Activated T-helper 1 cell treated with anti-CD3 and anti-CD28 coated beads, Interleukin-12 subunit alpha, Interleukin-12 subunit beta, Interleukin-2, Interleukin-4 antibody, amounts not matched to agents 30 ng/mL and 10 ng/mL and 1 ng/mL, durations not matched to agents 14 hours and 24 hours and 36 hours (primary cell): Measurements from ENCODE around the gene MAN1B1. TPM values are rescaled to one million over a fixed set of nuclear protein-coding genes. Genes with fewer than 3 reads are reported as not detected.

Source experiments
- DNase-seq: peaks from one replicate; pipeline ENCODE4 v3.0.0; 2021; ENCODE audit warnings: low spot score
- H3K27ac Mint-ChIP-seq: one replicate; pipeline ENCODE4 v1.8.0; 2021; ENCODE audit warnings: mild to moderate bottlenecking, mixed read lengths
- H3K27me3 Mint-ChIP-seq: one replicate; pipeline ENCODE4 v1.8.0; 2022; ENCODE audit warnings: mild to moderate bottlenecking, moderate library complexity, mixed read lengths; ENCODE audit not compliant: insufficient read depth
- H3K36me3 Mint-ChIP-seq: one replicate; pipeline ENCODE4 v1.8.0; 2021; ENCODE audit warnings: low read depth, mixed read lengths
- H3K4me1 Mint-ChIP-seq: one replicate; pipeline ENCODE4 v1.8.0; 2021; ENCODE audit warnings: low read depth, mixed read lengths
- H3K4me3 Mint-ChIP-seq: one replicate; pipeline ENCODE4 v1.8.0; 2021; ENCODE audit warnings: mild to moderate bottlenecking, moderate library complexity, mixed read lengths
- H3K9me3 Mint-ChIP-seq: one replicate; pipeline ENCODE4 v1.8.0; 2021; ENCODE audit warnings: mixed read lengths
- intact Hi-C: fragments of 100-400 bp; cut with micrococcal nuclease; formaldehyde crosslinking; loops from one replicate; pipeline ENCODE4 v1.15.1; 2024
- total RNA-seq: library from RNA; stranded (reverse); gene quantifications from 2 replicates; pipeline ENCODE4 v1.2.3, GENCODE V29; 2022

MAN1B1 gene
- total RNA-seq, 1 donor from 2014 or later, result 53.6 TPM

GRCh38 chr9:137149363-137149762, 62.6 kb downstream of the MAN1B1 start:
- Mint-ChIP-seq H3K9me3 (no peaks in the 10 kb centered on the region), H3K4me1 (peaks cover 4% of the 10 kb centered on the region), H3K27ac (no peak overlapping the region), H3K4me3 (no peak overlapping the region), H3K27me3 (peaks cover 2% of the 10 kb centered on the region), H3K36me3 (no peaks in the 10 kb centered on the region)
- no peak for DNase-seq
- intact Hi-C loops, result no loop called here

DNA sequence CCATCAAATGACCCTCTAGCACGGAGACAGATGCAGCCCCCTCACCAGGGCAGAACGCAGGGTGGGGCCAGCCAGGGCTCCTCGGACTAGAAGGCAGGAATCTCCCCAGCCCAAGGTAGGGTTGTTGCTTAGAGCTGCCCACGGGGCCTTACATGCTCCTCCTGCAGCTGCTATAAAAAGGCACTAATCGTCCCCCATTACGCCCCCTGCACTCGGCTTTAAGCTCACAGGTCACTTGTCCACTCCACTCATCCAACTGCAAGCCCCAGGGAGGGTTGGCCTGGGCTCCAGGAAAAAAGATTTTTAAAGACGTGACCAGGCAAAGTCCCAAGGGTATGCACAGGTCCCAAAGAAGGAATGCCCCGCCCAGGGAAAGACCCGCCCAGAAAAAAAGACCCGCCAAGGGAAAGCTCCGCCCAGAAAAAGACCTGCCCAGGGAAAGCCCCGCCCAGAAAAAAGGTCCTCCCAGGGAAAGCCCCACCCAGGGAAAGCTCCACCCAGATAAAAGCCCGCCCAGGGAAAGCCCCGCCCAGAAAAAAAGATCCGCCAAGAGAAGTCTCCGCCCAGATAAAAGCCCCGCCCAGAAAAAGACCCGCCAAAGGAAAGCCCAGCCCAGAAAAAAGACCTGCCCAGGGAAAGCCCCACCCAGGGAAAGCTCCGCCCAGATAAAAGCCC, 63.3 kb downstream of the MAN1B1 start:
- Mint-ChIP-seq H3K9me3 (no peaks in the 10 kb centered on the region), H3K36me3 (no peaks in the 10 kb centered on the region), H3K27ac (no peak overlapping the region), H3K27me3 (peaks cover 2% of the 10 kb centered on the region), H3K4me1 (peaks cover 4% of the 10 kb centered on the region), H3K4me3 (no peak overlapping the region)
- no peak for DNase-seq
- intact Hi-C loops, result loop anchor here (2.0 to 10.0 kb wide), 5 partner anchors 55 to 402 kb away; partner anchors contain the start of genes ABCA2, MRPL41, NDOR1 and PNPLA7

DNA sequence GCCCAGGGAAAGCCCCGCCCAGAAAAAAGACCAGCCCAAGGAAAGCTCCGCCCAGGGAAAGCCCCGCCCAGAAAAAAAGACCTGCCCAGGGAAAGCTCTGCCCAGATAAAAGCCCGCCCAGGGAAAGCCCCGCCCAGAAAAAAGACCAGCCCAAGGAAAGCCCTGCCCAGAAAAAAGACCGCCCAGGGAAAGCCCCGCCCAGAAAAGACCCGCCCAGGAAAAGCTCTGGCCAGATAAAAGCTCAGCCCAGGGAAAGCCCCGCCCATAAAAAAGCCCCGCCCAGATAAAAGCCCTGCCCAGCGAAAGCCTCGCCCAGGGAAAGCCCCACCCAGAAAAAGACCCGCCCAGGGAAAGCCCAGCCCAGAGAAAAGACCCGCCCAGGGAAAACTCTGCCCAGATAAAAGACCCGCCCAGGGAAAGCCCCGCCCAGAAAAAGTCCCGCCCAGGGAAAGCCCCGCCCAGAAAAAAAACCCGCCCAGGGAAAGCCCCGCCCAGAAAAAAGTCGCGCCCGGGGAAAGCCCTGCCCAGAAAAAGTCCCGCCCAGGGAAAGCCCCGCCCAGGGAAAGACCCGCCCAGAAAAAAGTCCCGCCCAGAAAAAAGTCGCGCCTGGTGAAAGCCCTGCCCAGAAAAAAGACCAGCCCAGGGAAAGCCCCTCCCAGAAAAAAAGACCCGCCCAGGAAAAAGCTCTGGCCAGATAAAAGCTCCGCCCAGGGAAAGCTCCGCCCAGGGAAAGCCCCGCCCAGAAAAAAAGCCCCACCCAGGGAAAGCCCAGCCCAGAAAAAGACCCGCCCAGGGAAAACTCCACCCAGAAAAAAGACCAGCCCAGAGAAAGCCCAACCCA, 64.1 kb downstream of the MAN1B1 start:
- Mint-ChIP-seq H3K4me1 (peaks cover 4% of the 10 kb centered on the region), H3K27me3 (peaks cover 2% of the 10 kb centered on the region), H3K4me3 (no peak overlapping the region), H3K27ac (no peak overlapping the region), H3K9me3 (no peaks in the 10 kb centered on the region), H3K36me3 (no peaks in the 10 kb centered on the region)
- intact Hi-C loops, result loop anchor here (1.0 to 10.0 kb wide), 7 partner anchors 49 to 401 kb away; partner anchors contain the start of genes ABCA2, MRPL41, NDOR1 and PAXX
- DNase-seq, result peak; percentile 60

DNA sequence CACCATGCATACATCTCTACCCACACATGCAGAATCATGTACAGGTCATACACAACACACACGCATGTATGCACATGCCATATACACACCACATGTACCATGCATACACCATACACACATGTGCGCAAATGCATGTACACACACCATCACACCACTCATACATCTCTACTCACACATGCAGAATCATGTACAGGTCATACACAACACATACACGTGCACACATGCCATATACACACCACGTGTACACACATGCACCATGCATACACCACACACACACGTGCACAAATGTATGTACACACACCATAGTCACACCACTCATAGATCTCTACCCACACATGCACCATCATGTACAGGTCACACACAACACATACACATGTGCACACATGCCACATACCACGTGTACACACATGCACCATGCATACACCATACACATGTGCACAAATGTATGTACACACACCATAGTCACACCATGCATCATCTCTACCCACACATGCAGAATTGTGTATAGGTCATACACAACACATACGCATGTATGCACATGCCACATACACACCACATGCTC, 66.1 kb downstream of the MAN1B1 start:
- H3K27me3 Mint-ChIP-seq, result peaks cover 4% of the 10 kb centered on the region
- no peak overlapping the region for H3K4me3 Mint-ChIP-seq
- intact Hi-C loops, result loop anchor here (5.0 to 10.0 kb wide), 2 partner anchors 128 to 399 kb away; partner anchors contain the start of genes ABCA2, MRPL41 and PNPLA7
- H3K27ac Mint-ChIP-seq, result no peak overlapping the region
- H3K9me3 Mint-ChIP-seq, result no peaks in the 10 kb centered on the region
- no peaks in the 10 kb centered on the region for H3K36me3 Mint-ChIP-seq
- no peak for DNase-seq
- H3K4me1 Mint-ChIP-seq, result peaks cover 4% of the 10 kb centered on the region

- Mint-ChIP-seq H3K36me3 (no peaks in the 10 kb centered on the region), H3K27me3 (peaks cover 26% of the 10 kb centered on the region)
Observed at GRCh38 chr9:137156567-137157375, 70.0 kb downstream of the MAN1B1 start.

GRCh38 chr9:137157618-137158415, 71.0 kb downstream of the MAN1B1 start:
- H3K4me1 Mint-ChIP-seq, result no peaks in the 10 kb centered on the region
- DNase-seq, result no peak
- intact Hi-C loops, result loop anchor here (1.0 to 10.0 kb wide), 7 partner anchors 19 to 309 kb away; partner anchors contain the start of genes ABCA2, ANAPC2, GRIN1 and NSMF
- H3K4me3 Mint-ChIP-seq, result no peak overlapping the region
- no peak overlapping the region for H3K27ac Mint-ChIP-seq
- no peaks in the 10 kb centered on the region for H3K9me3 Mint-ChIP-seq
- H3K36me3 Mint-ChIP-seq, result no peaks in the 10 kb centered on the region
- peaks cover 27% of the 10 kb centered on the region for H3K27me3 Mint-ChIP-seq

More at GRCh38 chr9:137156567-137157375, 70.0 kb downstream of the MAN1B1 start:
- Mint-ChIP-seq H3K27ac (no peak overlapping the region), H3K4me1 (no peaks in the 10 kb centered on the region), H3K9me3 (no peaks in the 10 kb centered on the region), H3K4me3 (peak overlapping the region; percentile 21)
- peak; percentile 43 for DNase-seq
- intact Hi-C loops, result loop anchor here (1.0 to 10.0 kb wide), 7 partner anchors 18 to 307 kb away; partner anchors contain the start of genes ABCA2, ANAPC2, GRIN1 and NSMF

- H3K4me3 Mint-ChIP-seq, result no peak overlapping the region
- H3K27me3 Mint-ChIP-seq, result peaks cover 27% of the 10 kb centered on the region
- intact Hi-C loops, result loop anchor here (10.0 kb wide), 1 partner anchor 134 kb away; the partner anchor contains the start of gene ABCA2
- H3K9me3 Mint-ChIP-seq, result no peaks in the 10 kb centered on the region
- no peak overlapping the region for H3K27ac Mint-ChIP-seq
- H3K36me3 Mint-ChIP-seq, result no peaks in the 10 kb centered on the region
- DNase-seq, result no peak
- no peaks in the 10 kb centered on the region for H3K4me1 Mint-ChIP-seq
Observed at GRCh38 chr9:137158625-137159024, 71.8 kb downstream of the MAN1B1 start.

Other genes starting within 250 kb of the MAN1B1 start
- gene AJM1, start 244.5 kb upstream of the MAN1B1 start, total RNA-seq, result 5.1 and 5.8 TPM in 2 replicates
- 134 and 139 TPM in 2 replicates for gene PHPT1, start 237.6 kb upstream of the MAN1B1 start, total RNA-seq
- gene MAMDC4, start 234.6 kb upstream of the MAN1B1 start, total RNA-seq, result 18.2 and 23.6 TPM in 2 replicates
- 410 and 418 TPM in 2 replicates for gene EDF1, start 220.7 kb upstream of the MAN1B1 start, total RNA-seq
- gene TRAF2, start 200.5 kb upstream of the MAN1B1 start, total RNA-seq, result 67.4 and 76.3 TPM in 2 replicates
- gene FBXW5, start 142.2 kb upstream of the MAN1B1 start, total RNA-seq, result 92.5 and 96.2 TPM in 2 replicates
- 0.56 and 1.5 TPM in 2 replicates for gene C8G, start 141.7 kb upstream of the MAN1B1 start, total RNA-seq
- 1.8 and 1.9 TPM in 2 replicates for gene LCN12, start 134.7 kb upstream of the MAN1B1 start, total RNA-seq
- 0.36 TPM in 1 of 2 replicates, not detected in the other for gene PTGDS, start 109.5 kb upstream of the MAN1B1 start, total RNA-seq
- not detected in 2 replicates for gene LCNL1, start 104.0 kb upstream of the MAN1B1 start, total RNA-seq
- gene PAXX, start 94.6 kb upstream of the MAN1B1 start, total RNA-seq, result 79.4 and 84.5 TPM in 2 replicates
- not detected in 2 replicates for gene CLIC3, start 90.4 kb upstream of the MAN1B1 start, total RNA-seq
- 25.7 and 26.9 TPM in 2 replicates for gene ABCA2, start 58.7 kb upstream of the MAN1B1 start, total RNA-seq
- 0.16 and 0.22 TPM in 2 replicates for gene FUT7, start 54.9 kb upstream of the MAN1B1 start, total RNA-seq
- gene NPDC1, start 40.8 kb upstream of the MAN1B1 start, total RNA-seq, result 78.2 and 80.1 TPM in 2 replicates
- gene ENTPD2, start 32.9 kb upstream of the MAN1B1 start, total RNA-seq, result not detected in 2 replicates
- 23.9 and 25.1 TPM in 2 replicates for gene SAPCD2, start 16.4 kb upstream of the MAN1B1 start, total RNA-seq
- gene UAP1L1, start 9.5 kb upstream of the MAN1B1 start, total RNA-seq, result 13.9 and 14.9 TPM in 2 replicates
- gene DPP7, start 27.7 kb downstream of the MAN1B1 start, total RNA-seq, result 371 and 394 TPM in 2 replicates
- gene GRIN1, start 52.2 kb downstream of the MAN1B1 start, total RNA-seq, result 0.05 TPM in 2 replicates
- 0.21 TPM in 1 of 2 replicates, not detected in the other for gene LRRC26, start 83.1 kb downstream of the MAN1B1 start, total RNA-seq
- gene TMEM210, start 85.1 kb downstream of the MAN1B1 start, total RNA-seq, result not detected in 2 replicates
- gene ANAPC2, start 101.6 kb downstream of the MAN1B1 start, total RNA-seq, result 62.5 and 63.6 TPM in 2 replicates
- 101 and 105 TPM in 2 replicates for gene SSNA1, start 101.7 kb downstream of the MAN1B1 start, total RNA-seq
- gene TPRN, start 113.8 kb downstream of the MAN1B1 start, total RNA-seq, result 15.6 and 17.2 TPM in 2 replicates
- 40.5 and 41.5 TPM in 2 replicates for gene TMEM203, start 118.7 kb downstream of the MAN1B1 start, total RNA-seq
- 42.4 and 48.9 TPM in 2 replicates for gene NDOR1, start 118.7 kb downstream of the MAN1B1 start, total RNA-seq
- gene RNF208, start 135.3 kb downstream of the MAN1B1 start, total RNA-seq, result 9.3 and 11.0 TPM in 2 replicates
- gene CYSRT1, start 138.2 kb downstream of the MAN1B1 start, total RNA-seq, result 0.49 and 0.60 TPM in 2 replicates
- gene RNF224, start 140.5 kb downstream of the MAN1B1 start, total RNA-seq, result 0.29 TPM in 1 of 2 replicates, not detected in the other
- not detected in 2 replicates for gene SLC34A3, start 143.9 kb downstream of the MAN1B1 start, total RNA-seq
- 277 and 280 TPM in 2 replicates for gene TUBB4B, start 154.3 kb downstream of the MAN1B1 start, total RNA-seq
- 1.2 and 1.8 TPM in 2 replicates for gene STPG3, start 164.3 kb downstream of the MAN1B1 start, total RNA-seq
- gene NELFB, start 168.3 kb downstream of the MAN1B1 start, total RNA-seq, result 70.8 and 72.1 TPM in 2 replicates
- 11.6 and 11.7 TPM in 2 replicates for gene TOR4A, start 190.7 kb downstream of the MAN1B1 start, total RNA-seq
- 15.2 and 15.4 TPM in 2 replicates for gene NRARP, start 215.3 kb downstream of the MAN1B1 start, total RNA-seq